GM18498 (cell line): Measurements from ENCODE around the gene KCNT2.
"Not testable (repeated sequence)": the region's sequence is repeated elsewhere in the genome, so short reads cannot be mapped to it uniquely, and the experiment has no call there.

Experiments used
- ATAC-seq: cut with Tn5 transposase; IDR thresholded peaks from one replicate; pipeline ENCODE4 v1.9.1; 2021; ENCODE audit warnings: mild to moderate bottlenecking, moderate library complexity; ENCODE audit not compliant: unreplicated experiment

KCNT2 gene

DNA sequence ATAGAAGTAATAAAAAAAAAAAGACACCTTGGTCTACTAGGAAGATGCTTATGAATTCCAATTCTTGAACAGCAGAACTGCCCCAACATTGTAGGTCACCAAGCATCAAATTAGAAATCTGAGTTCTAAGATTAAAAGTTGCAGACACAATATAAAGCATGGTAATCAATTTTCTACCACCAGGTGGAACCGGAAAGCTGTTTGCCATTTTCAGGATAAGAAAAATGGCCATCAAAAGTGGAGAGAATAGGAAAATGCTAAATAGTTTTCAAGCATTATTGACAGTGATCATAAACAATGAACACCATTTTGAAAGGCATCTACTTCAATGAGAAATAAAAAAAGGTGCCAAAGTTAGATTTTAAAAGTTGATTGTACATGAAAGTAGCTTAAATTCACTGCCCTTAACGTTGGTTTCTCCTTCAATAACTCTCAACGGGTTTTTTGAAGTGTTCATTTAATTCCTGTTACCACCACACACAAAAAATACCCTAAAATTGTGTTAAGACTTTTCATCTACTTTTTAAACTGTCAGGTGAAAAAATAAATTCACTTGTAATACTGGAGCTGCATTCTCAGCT, 252.9 kb downstream of the KCNT2 start:
- no peak for ATAC-seq

- ATAC-seq = no peak
Observed at GRCh38 chr1:196344453-196344852, 263.8 kb downstream of the KCNT2 start.

DNA sequence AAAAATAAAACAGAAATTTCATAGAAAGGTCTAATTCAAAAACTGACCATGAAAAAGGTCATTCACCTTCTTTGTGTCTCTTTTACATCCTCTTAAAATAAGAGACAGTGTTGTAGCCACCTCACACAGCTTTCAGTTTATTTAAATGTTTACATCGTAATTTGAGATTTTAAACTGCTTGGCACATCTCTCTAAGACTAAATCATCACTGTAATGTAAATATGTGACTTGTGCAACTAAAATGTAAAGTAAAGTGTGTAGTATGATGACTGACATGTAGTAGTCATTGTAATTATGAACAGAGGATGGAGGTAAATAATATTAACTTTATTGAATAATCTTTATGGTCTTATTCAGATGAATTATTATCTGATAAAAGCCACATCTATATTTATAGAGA, 283.9 kb downstream of the KCNT2 start:
- no peak for ATAC-seq

DNA sequence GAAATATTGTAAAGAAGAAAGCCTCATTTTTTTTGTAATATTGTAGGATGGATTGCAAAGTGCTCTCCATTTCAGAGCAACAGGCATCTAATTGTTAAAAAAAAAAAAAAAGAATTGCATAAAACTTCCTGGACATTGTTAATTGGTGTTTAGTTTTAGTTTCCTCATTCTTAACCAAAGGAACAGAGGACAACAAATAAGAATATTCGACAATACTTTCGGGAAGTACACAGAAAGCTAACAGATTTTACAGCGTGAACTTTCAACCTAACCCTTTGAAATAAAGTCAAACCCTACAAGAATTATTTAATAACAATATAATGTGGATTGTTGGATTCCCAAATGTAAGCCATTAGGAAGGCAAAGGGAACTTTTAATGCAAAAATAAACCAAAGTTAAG, 284.4 kb downstream of the KCNT2 start:
- no peak for ATAC-seq

DNA sequence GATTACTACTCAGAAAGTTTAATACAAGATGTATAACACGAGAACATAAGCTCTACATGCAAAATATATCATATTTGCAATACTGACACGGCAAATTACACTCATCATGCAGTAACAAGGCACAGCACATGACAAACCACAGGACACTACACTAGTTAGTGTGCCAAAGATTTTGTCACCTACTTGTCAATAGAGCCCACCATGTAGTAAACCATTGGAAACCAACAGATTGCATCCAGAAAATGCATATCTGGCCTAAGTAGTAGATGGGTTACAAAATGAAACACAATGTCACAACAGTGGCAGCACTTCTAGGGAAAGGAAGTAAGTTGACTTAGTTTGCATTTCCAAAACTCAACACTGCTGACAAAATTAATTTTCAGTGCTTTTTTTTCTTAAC, 288.9 kb downstream of the KCNT2 start:
- no peak for ATAC-seq

DNA sequence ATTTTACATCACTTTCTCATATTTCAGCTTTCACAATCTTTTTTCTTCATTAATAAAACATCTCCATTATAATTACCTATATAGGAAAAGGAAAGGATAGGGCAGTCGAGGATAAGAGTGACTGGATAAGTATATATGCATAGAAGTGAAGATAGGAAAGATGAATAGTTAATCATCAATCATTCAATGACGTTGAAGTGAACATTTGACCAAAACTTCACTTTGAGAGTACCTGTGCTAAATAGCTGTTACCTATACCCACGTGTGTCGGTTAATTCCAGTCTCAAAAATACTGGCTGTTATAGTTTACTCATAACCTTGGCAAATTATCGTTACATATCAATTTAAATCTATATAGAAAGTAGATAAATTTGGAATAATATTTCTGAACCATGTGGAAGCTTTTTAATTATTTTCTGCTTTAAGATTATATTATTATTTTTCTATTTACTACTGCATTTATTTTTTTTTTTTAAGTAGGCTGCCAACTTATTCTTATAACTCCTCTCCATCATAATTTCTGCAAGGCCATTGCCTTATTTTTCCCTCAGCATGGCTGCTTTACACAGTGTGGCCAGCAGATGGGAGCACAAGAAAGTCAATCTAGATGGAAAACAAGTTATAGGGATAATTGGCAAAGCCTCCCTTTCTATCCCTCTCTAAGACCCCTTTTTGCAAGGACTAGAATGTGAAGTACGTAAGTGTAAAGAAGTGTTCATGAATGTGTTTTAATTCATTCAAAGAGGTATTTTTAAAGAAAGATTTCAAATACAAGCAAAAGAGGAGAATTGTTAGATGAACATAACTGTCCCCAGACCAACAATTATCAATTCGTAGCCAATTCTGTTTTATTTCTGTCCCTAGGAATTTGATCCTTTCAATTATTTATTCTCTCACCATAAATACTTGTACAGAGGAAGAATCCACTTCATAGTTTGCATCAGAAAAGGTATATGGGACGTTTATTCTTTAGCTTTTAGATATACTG, 290.4 kb downstream of the KCNT2 start:
- no peak for ATAC-seq

- ATAC-seq = no peak
Observed at GRCh38 chr1:196312739-196313138, 295.5 kb downstream of the KCNT2 start.

DNA sequence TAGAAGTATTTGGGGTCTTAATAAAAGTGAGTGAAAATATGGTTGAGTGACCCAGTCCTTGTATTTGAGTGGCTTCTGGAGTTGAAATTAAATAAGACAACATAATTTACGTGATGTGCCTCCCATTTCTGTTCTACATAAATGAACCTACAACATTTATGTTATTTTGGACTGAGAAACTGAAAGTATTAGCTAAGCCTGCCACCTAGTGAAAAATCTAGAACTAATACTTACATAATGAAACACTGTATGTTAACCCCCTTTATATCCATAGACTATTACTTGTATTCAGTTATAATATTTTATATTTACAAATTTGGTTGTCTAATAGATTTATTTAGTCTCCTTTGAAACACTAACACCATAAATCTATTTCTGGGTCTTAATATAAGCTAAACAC, 298.9 kb downstream of the KCNT2 start:
- no peak for ATAC-seq

DNA sequence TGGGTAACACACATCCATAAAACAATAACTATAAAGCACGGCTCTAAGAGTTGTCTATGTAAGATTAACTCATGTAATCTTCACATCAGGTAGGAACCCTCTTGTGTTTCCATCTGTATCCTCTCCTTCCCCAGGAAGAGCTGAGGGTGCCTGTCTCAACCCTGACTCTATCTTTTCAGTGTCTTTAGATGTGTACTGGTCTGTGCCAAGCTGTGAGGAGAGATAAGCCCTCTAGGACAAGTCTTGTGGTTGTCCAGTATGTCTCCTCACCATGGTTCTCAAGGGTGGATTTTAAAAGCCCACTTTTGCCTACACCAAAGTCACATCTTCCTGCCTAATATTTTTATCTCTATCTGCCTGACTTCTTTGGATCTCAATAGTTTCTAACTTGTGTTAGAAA, 300.1 kb downstream of the KCNT2 start:
- no peak for ATAC-seq

DNA sequence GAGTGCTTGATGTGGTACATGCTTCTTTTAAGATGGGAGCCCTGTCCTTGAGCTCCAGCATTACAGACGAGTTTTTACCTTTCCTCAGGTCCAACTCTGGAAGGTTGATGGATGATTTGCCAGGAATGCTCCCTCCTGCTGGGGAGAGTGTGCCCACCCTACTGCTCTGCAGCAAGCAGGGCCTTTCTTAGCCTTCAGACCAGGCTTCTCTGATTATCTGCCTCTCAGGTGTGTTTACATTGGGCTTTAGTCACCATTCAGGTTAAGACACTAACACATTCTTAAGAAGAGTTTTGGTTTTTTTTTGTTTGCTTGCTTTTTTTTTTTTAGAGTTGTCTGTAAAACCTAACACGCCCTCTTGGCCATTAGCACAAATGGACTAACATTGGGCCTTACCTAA, 301.8 kb downstream of the KCNT2 start:
- ATAC-seq = no peak

DNA sequence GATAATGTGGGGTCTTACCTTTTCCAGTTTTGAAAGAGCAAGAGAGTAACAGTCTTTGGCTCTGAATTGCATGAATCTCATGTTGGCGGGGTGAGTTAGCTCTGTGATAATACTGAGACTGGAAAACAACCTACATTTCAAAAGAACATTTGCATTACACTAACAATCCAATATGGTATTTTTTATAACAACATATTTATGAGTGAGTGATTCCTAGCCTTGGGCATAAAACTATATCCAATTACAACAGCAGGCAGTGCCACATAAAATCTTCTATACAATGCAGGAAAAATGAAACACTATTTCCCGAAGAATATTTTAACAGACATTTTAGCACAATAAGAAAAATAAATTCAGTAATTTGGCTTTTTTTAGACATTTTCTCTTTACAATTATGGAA, 303.0 kb downstream of the KCNT2 start:
- ATAC-seq = no peak

DNA sequence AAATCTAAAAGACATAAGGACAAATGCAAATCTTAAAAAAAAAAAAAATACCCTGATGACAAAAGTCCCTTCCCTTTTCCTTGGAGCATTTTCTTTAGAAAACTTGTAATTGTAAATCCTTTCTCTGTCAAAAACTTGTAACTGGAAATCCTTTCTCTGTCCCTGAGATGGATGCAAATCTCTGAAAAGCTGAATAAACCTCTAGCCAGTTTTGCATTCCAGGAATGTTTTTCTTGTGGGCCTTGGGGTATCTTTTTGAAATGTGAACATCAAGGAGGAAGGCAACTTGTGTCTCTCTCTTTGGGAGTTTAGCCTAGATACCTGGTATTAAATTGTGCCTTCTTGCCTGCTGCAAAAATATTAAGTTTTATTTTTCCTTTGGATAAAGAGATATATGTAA, 305.3 kb downstream of the KCNT2 start:
- no peak for ATAC-seq

DNA sequence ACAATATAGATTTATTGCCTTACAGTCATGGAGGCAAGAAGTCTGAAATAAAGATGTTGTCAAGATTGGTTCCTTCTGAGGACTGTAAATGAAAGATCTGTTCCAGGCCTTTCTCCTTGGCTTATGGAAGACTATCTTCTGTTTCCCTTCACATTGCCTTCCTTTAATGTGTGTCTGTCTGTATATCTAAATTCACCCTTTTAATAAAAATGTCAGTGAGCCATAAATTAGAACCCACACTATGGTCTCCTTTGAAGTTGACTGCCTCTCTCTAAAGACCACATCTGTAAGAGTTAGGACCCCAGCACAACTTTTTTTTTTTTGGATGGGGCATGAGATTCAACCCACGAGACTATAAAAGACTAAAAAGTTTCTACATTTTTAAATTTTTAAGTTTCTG, 305.8 kb downstream of the KCNT2 start:
- no peak for ATAC-seq

GRCh38 chr1:196295766-196296165, 312.5 kb downstream of the KCNT2 start:
- ATAC-seq = no peak

DNA sequence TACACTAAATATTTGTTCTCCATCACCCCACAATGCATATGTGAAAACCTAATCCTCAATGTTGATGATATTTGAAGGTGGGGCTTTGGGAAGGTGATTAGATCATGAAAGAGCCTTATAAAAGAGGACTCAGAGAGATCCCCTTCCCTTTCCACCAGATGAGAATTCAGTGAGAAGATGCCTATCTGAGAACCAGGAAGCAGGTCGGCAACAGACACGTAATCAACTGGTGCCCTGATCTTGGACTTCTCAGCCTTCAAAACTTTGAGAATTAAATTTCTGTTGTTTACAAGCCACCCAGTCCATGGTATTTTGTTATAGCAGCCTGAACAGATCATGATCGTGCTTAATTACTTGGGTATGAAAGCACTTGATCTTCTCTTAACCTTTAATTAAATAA, 329.4 kb downstream of the KCNT2 start:
- no peak for ATAC-seq

DNA sequence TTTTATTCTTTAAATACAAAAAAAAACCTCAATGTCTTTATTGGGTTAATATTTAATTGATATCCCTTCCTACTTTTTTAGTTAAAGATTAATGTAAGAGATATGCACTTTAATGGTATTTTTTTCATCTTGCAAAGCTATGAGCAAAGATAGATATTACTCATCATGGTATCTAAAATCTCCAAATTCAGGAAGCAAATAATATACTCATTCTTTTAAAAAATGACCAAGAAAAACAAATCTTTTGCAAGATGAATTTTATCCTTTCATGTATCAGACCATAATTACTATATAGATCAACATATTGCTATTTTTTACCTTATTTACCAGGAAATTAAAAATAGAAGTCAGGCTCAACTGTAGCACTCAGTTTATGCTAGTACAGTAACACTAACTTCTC, 330.4 kb downstream of the KCNT2 start:
- no peak for ATAC-seq

DNA sequence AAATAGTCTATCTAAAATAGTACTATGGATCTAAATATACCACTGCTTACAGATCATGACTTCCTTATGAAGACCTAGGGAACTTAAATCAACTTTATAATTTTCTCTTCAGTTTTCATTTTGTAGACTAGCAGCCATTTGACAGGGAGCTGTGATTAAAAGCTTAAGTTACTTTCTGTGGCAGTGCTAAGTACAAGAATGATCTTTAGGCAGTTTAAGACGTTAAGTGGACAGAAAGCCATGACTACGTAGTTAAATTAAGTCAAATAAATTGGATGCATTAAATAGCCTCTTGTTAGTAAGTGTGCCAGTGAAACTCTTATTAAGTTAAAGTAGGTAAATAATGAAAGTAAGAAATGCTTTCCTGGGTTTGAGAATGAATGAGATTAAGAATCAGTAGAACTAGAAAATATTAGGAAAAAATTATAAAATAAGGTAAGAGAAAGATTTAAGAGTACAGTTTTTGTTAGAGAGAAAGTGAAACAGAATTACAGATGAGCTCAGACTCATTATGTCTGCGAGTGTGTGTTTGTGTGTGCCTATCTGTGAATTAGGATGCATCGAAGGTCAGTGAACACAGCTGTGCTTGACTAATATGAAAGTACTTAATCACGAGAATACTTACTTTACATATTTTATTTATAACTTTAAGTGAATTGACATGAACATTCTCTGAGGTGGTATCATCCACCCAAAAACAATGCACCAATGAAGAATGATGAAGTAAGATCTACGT, 336.9 kb downstream of the KCNT2 start:
- ATAC-seq = no peak

- ATAC-seq = not testable (repeated sequence)
Observed at GRCh38 chr1:196263086-196263485, 345.2 kb downstream of the KCNT2 start.

GRCh38 chr1:196260270-196260669, 348.0 kb downstream of the KCNT2 start:
- ATAC-seq = no peak

DNA sequence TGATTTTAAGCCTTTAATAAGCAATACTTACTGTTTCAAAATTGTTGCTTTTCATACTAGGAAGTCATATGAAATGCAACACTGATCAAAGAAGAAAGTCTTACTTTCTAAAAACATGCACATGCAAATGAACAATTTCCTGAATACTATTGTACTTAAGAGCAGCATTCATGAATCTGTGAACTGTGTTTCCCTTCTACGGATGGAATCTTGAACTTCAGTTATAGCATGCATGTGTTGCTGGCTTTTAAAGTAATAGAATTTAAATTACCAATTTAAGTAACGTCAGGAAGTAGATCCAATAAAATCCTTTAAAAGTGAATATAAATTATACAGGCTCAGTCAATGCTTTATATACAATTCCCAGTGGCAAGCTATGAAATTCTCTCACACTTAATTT, 348.9 kb downstream of the KCNT2 start:
- ATAC-seq = no peak

GRCh38 chr1:196255762-196256161, 352.5 kb downstream of the KCNT2 start:
- ATAC-seq = no peak

DNA sequence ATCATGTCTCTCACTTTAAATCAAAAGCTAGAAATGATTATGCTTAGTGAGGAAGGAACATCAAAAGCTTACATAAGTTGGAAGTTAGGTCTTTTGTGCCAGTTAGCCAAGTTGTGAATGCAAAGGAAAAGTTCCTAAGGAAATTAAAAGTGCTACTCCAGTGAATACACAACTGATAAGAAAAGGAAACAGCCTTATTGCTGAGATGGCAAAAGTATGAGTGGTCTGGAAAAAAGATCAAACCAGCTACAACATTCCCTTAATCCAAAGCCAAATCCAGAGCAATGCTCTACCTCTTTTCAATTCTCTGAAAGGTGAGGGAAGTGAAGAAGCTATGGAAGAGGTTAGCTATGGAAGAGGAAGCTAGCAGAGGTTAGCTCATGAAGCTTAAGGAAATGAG, 378.7 kb downstream of the KCNT2 start:
- no peak for ATAC-seq
